Testis (tissue), 2 donors: ENCODE data around the gene COL6A3.

Experiments used
- CTCF ChIP-seq, 3 experiments: fragments of 450-650 bp in 2 of 3; fragments of 200-600 bp in 1 of 3; sonication (generic) in 1 of 3; IDR thresholded peaks; one replicate each; pipeline ENCODE4 v1.5.1; 2016 to 2019; ENCODE audit warnings: antibody characterized with exemption in 3 of 3, mild to moderate bottlenecking in 2 of 3, moderate library complexity in 1 of 3
- POLR2A ChIP-seq: fragments of 450-650 bp; IDR thresholded peaks from one replicate; pipeline ENCODE4 v1.6.1; 2017; ENCODE audit warnings: antibody characterized with exemption, mild to moderate bottlenecking, moderate library complexity

GRCh38 chr2:237326266-237327171 is 87.4 kb downstream of the COL6A3 start:
- no peak for TF ChIP-seq CTCF (IDR thresholded peaks at IDR 0.05)
- no peak for TF ChIP-seq POLR2A
